NCI-H82 treated with DMSO at 0.1 percent for 48 hours (cell line): ENCODE measurements around the gene FOSL1.
"Not testable (repeated sequence)": the region's sequence is repeated elsewhere in the genome, so short reads cannot be mapped to it uniquely, and the experiment has no call there.

Experiments
- DNase-seq: peaks from one replicate; lab custom pipeline; 2025; ENCODE audit not compliant: unreplicated experiment; lab: John Stamatoyannopoulos, UW

FOSL1 gene

GRCh38 chr11:65896034-65896999, 3.9 kb downstream of the FOSL1 start:
- DNase-seq: no peak

GRCh38 chr11:65895482-65895981, 4.7 kb downstream of the FOSL1 start:
- DNase-seq: no peak

GRCh38 chr11:65894034-65894591, 6.1 kb downstream of the FOSL1 start:
- no peak for DNase-seq

GRCh38 chr11:65892661-65893317, 7.4 kb downstream of the FOSL1 start:
- no peak for DNase-seq

GRCh38 chr11:65892137-65892540, 8.0 kb downstream of the FOSL1 start:
- DNase-seq: not testable (repeated sequence)

- no peak for DNase-seq
Measured at GRCh38 chr11:65891219-65892136, 8.7 kb downstream of the FOSL1 start.

GRCh38 chr11:65890324-65891218, 9.6 kb downstream of the FOSL1 start, which contains the start of gene CCDC85B:
Gene CCDC85B (plus strand): TSS chr11:65890673. CDS start chr11:65890784, 111 bp downstream.
- DNase-seq: peak; percentile 75

GRCh38 chr11:65888163-65888814, 11.9 kb downstream of the FOSL1 start, which contains the start of gene FIBP:
Gene FIBP (minus strand): TSS chr11:65888471. CDS start chr11:65888418, 53 bp downstream.
- peak; percentile 76 for DNase-seq

GRCh38 chr11:65887723-65888162, 12.4 kb downstream of the FOSL1 start:
- no peak for DNase-seq

GRCh38 chr11:65886826-65887722, 13.1 kb downstream of the FOSL1 start:
- no peak for DNase-seq

GRCh38 chr11:65885808-65886536, 14.2 kb downstream of the FOSL1 start:
- DNase-seq: no peak

- no peak for DNase-seq
Measured at GRCh38 chr11:65885231-65885630, 15.0 kb downstream of the FOSL1 start.

GRCh38 chr11:65884716-65885092, 15.5 kb downstream of the FOSL1 start:
- peak; percentile 31 for DNase-seq

GRCh38 chr11:65883786-65884715, 16.1 kb downstream of the FOSL1 start:
- DNase-seq: no peak

- DNase-seq: no peak
Measured at GRCh38 chr11:65883058-65883761, 17.0 kb downstream of the FOSL1 start.
